HFFc6 (cell line): ENCODE results near the gene PPM1E. TPM values are rescaled to one million over a fixed set of nuclear protein-coding genes. Genes with fewer than 3 reads are reported as not detected.

ENCODE experiments used
- DNase-seq: peaks from one replicate; pipeline ENCODE4 v3.0.0-alpha.2; 2018
- H3K27ac Mint-ChIP-seq: 2 replicates; pipeline ENCODE4 v1.8.0; 2020; ENCODE audit warnings: mild to moderate bottlenecking, mixed read lengths
- H3K27me3 Mint-ChIP-seq: 2 replicates; pipeline ENCODE4 v1.8.0; 2021; ENCODE audit warnings: mild to moderate bottlenecking, moderate library complexity, mixed read lengths; ENCODE audit not compliant: insufficient read depth
- H3K36me3 Mint-ChIP-seq: 2 replicates; pipeline ENCODE4 v1.8.0; 2021; ENCODE audit warnings: low read depth, mixed read lengths
- H3K4me1 Mint-ChIP-seq: 2 replicates; pipeline ENCODE4 v1.8.0; 2020; ENCODE audit warnings: low read depth, mixed read lengths
- H3K4me3 Mint-ChIP-seq: 2 replicates; pipeline ENCODE4 v1.8.0; 2020; ENCODE audit warnings: mild to moderate bottlenecking, moderate library complexity, mixed read lengths
- H3K9me3 Mint-ChIP-seq: 2 replicates; pipeline ENCODE4 v1.8.0; 2020; ENCODE audit warnings: mild to moderate bottlenecking, mixed read lengths
- CTCF ChIP-seq: fragments of 200-600 bp; sonication (generic); IDR thresholded peaks from 2 replicates; pipeline ENCODE4 v1.5.0; 2021; ENCODE audit warnings: antibody characterized with exemption, mild to moderate bottlenecking
- total RNA-seq, 6 experiments: library from RNA; stranded (reverse); fragmentation: NEBNext Ultra II Directional; extraction: Animal tissue kit (Norgen Biotek cat#: 25700); gene quantifications; 2 replicates in 1 of 6; 3 replicates in 5 of 6; pipeline ENCODE4 v1.2.3, GENCODE V29; 2021

Gene PPM1E
- total RNA-seq, 6 experiments from 2014 or later = not detected

- no peaks in the 10 kb centered on the region for H3K36me3 Mint-ChIP-seq
- no peaks in the 10 kb centered on the region for H3K9me3 Mint-ChIP-seq
- H3K27ac Mint-ChIP-seq = no peak overlapping the region
- no peak for DNase-seq
- no peaks in the 10 kb centered on the region for H3K27me3 Mint-ChIP-seq
- no peak for TF ChIP-seq CTCF
- H3K4me3 Mint-ChIP-seq = no peak overlapping the region
- H3K4me1 Mint-ChIP-seq = peaks cover 4% of the 10 kb centered on the region
Observed at GRCh38 chr17:58980706-58981481, 225.2 kb downstream of the PPM1E start.

GRCh38 chr17:58982626-58983025 is 227.0 kb downstream of the PPM1E start:
- DNase-seq = no peak
- Mint-ChIP-seq H3K36me3 (no peaks in the 10 kb centered on the region; the same call in 1 of the 2 replicates), H3K27ac (no peak overlapping the region), H3K4me1 (no peaks in the 10 kb centered on the region), H3K4me3 (no peak overlapping the region), H3K27me3 (no peaks in the 10 kb centered on the region), H3K9me3 (no peaks in the 10 kb centered on the region)
- TF ChIP-seq CTCF = no peak

- H3K4me1 Mint-ChIP-seq = no peaks in the 10 kb centered on the region
- TF ChIP-seq CTCF = no peak
- no peak overlapping the region for H3K4me3 Mint-ChIP-seq
- no peak for DNase-seq
- no peaks in the 10 kb centered on the region for H3K9me3 Mint-ChIP-seq
- H3K36me3 Mint-ChIP-seq = peaks cover 5% of the 10 kb centered on the region; the same call in 1 of the 2 replicates
- no peaks in the 10 kb centered on the region for H3K27me3 Mint-ChIP-seq
- no peak overlapping the region for H3K27ac Mint-ChIP-seq
Observed at GRCh38 chr17:58985367-58985766, 229.7 kb downstream of the PPM1E start.

- no peaks in the 10 kb centered on the region for H3K27me3 Mint-ChIP-seq
- no peak for DNase-seq
- no peak overlapping the region for H3K27ac Mint-ChIP-seq
- H3K9me3 Mint-ChIP-seq = no peaks in the 10 kb centered on the region
- H3K4me1 Mint-ChIP-seq = no peaks in the 10 kb centered on the region
- no peak for TF ChIP-seq CTCF
- no peak overlapping the region for H3K4me3 Mint-ChIP-seq
- peaks cover 5% of the 10 kb centered on the region; the same call in 1 of the 2 replicates for H3K36me3 Mint-ChIP-seq
Observed at GRCh38 chr17:58985971-58986370, 230.3 kb downstream of the PPM1E start.

- no peak overlapping the region for H3K4me3 Mint-ChIP-seq
- peaks cover 17% of the 10 kb centered on the region for H3K36me3 Mint-ChIP-seq
- DNase-seq = no peak
- H3K9me3 Mint-ChIP-seq = no peaks in the 10 kb centered on the region
- H3K4me1 Mint-ChIP-seq = peaks cover 30% of the 10 kb centered on the region
- H3K27ac Mint-ChIP-seq = no peak overlapping the region
- peaks cover 2% of the 10 kb centered on the region for H3K27me3 Mint-ChIP-seq
- TF ChIP-seq CTCF = no peak
Observed at GRCh38 chr17:58989629-58990028, 234.0 kb downstream of the PPM1E start.
